Measurements from ENCODE around the gene SERPINB4.

- TF ChIP-seq CTCF (IDR thresholded peaks at IDR 0.05), result no peak
- TF ChIP-seq POLR2A (IDR thresholded peaks at IDR 0.05), result no peak
- no peak for TF ChIP-seq POLR2AphosphoS5 (IDR thresholded peaks at IDR 0.05)
- TF ChIP-seq EP300 (IDR thresholded peaks at IDR 0.05), result no peak
Measured at GRCh38 chr18:63627819-63628218, 16.2 kb downstream of the SERPINB4 start.

Measured in suprapubic skin (tissue), 4 donors.